ENCODE measurements around the gene ABCA4.

The ABCA4 gene

DNA sequence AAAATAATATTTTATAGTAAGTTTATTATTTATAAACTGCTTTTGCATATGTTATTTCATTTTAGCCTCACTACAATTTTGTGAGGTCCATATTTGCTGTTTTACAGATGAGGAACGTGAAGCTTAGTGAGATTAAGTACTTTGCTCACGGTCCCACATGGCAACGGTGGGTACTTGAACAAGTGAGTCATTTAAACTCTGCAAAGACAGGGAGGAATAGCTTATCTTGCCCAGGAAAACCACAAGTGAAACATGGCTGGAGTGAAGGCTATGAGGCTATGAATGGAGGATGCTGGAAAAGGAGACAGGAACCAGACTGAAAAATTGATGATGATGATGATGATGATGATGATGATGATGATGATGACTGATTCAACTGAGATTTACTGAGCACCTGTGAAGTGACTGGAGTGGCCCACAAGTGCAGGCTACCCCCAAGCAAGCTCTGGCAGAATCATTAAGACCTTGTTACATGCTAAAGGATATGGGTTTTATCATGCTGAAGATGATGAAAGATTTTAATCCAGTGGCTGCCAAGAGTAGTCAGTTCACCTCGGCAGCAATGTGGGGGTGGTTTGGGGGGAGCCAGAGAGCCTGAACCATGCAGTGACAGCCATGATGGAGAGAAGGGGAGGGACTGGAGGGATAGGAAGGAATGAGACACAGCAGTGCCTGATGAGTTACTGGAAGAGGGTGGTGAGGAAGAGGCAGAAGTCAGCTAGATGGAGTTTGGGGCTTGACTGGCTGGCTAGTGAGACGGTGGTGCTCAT, 1.4 kb upstream of the ABCA4 start:
- DNase-seq, result no peak

GRCh38 chr1:94121411-94121821, 468 bp upstream of the ABCA4 start:
- DNase-seq, result no peak

- DNase-seq, result no peak
Observed at GRCh38 chr1:94120570-94120901, 412 bp downstream of the ABCA4 start.

DNA sequence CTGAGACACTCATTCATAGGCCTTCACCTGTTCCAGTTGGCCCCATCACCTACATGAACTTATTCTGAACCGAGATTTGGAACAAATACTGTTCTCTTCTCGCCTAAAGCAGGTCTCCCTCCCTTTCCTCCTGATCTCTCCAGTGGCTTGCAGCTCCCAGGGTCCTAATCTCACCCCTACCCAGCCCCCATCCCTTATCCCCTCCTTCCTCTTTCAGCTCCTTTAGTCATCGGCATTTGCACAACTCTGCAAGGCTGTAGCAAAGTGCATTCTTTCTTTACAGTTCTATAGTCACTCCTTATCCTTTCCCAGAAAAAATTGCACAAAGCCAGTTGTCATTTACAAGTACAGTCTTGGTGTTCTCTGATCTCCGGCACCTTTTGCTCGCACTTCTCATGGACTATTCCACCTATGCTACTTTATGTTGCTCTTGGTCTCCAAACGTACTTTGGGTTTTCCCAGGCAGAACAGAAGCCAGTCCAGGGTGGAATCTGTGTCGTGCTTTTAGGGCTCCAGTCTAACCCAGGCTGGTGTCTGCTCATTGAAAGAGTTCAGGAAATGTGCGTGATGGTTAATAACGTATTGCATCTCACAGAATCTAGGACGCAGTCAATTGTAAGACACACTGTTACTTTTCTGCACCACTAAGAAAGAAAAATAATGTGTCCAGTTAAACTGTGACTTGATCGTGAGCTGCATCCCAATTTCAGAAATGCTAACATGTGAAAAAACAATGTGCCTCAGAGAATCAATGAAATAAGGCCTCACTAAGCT, 965 bp downstream of the ABCA4 start:
- peak; percentile 26 for DNase-seq

DNA sequence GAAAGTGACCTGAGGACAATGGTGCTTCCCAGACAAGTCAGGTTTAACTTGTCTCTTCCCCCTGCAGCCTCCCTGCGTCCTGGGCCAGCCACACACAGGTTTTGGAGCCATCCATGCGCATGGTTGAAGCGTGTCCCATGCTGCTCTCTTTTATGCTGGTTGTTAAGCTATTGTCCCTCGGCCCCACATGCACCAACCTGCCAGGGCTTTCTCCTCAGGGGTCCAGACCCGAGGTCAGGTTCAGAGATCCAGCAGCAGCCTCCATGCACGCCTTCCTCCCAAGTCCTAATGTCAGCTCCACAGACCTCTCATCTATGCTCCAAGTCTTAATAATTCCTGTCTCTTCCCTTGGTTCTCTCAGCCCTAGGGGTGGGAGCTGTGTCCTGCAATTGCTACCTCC, 1.6 kb downstream of the ABCA4 start:
- DNase-seq, result no peak

- DNase-seq, result no peak
Observed at GRCh38 chr1:94118471-94118870, 2.5 kb downstream of the ABCA4 start.

GRCh38 chr1:94118013-94118412, 2.9 kb downstream of the ABCA4 start:
- DNase-seq, result no peak

GRCh38 chr1:94117259-94117851, 3.6 kb downstream of the ABCA4 start:
- DNase-seq, result no peak

- peak; percentile 54 for DNase-seq
Observed at GRCh38 chr1:94115900-94116436, 5.0 kb downstream of the ABCA4 start.

DNA sequence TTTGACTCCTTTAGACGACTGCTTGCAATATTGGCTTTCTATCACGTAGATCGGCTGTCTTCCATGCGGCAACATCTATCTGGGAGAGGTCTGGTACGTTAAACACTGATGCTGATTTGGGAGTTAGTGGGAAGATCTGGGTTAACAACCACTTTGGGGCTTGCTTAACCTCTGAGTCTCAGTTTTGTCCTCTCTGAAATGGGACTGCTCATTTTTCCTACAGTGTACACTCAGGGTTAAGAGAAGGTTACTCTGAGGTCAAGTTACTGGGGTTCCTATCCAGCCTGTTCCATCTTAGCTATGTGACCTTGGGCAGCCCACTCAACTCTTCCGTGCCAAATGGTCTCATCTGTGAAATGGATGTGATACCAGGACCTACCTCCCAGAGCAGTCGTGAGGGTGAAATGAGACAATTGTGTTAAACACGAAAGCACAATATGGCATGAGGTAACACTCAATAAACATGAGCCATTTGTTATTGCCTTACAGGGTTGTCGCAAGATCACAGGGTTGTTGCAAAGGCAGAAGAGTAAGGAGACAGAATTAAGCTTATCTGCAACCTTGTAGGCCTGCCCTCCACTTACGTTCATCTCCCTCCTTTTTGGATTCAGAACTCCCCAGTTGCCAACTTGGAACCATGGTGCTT, 5.6 kb downstream of the ABCA4 start:
- peak; percentile 1 for DNase-seq

DNA sequence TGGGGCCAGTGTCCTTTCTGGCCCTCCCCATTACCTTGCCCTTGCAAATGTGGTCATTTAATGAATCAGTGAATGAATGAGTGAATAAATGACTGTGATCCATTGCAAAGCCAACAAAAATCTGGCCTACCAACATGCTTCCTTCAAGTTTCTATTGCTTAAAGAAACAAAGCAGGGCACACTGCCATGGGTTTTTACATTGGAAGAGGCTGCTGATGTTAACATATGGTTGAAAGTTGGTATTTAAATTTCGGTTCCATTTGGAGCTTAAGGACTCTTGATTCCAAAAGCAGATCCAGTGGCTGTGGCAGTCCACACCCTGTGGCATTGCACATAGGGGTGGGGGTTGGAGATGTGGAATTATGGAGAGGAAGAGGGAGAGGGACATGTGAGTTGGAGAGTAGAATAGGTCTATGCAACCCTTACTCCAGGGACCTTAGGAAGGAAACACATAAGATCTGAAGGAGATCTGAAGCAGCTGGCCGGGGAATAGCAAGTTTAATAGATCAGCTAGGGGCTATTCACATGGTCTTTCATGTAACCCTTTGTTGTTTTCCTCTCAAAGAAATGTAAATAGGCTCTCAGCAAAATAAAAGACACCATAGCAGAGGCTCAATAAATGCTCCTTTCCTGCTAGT, 7.2 kb downstream of the ABCA4 start:
- no peak for DNase-seq

- DNase-seq, result no peak
Observed at GRCh38 chr1:94111879-94112278, 9.1 kb downstream of the ABCA4 start.

GRCh38 chr1:94110946-94111740, 9.8 kb downstream of the ABCA4 start:
- no peak for DNase-seq

DNA sequence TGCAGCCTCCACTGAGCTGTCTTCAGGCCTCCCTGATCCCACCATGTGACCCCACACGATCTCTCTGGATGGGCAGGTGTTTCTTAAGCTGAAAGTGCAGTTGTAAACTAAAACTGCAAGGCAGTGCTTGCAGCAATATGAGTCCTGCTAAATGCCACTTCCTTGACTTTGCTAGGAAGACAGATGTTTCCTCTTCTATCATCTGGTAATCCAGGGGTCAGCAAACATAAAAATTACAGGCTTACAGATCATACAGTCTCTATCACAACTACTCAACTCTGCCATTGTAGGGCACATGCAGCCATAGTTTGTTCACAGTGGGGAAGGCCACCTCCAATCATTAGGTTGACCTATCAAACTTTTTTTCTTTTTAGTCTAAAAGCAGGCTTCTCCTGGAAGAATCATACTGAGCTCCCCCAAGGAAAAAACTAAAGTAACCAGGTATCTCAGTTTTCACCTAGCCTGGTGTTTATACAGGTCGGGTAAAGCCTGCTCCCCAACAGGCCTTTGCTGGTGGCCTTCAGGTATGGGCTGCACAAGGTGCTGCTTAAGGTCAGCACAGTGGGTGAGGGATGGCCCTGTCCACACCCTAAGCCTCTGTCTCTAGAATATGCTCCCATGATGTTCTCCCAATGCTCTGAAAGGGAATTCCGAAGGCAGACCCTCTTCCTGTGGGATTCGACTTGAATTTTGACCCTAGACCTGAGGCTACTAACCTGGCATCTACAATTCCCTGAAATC, 10.8 kb downstream of the ABCA4 start:
- DNase-seq, result no peak

DNA sequence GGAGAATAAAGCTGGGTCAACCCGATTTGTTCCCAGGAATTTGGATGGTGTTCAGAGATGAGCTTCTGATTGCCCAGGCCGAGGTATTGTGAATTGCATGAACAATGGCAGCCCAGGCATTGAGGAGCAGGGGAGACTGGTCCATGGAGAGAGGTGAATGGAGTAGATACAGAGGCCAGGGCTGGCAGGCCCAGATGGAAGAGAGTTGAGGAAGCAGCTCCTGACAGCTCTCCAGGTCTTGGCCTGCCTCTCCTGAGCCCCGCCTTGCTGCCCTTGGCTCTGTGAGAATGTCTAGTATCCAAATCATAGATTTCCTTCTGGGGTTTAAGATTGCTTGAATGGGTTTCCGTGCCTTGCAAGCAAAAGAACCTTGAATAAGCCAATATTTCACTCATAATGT, 11.5 kb downstream of the ABCA4 start:
- DNase-seq, result no peak

GRCh38 chr1:94107141-94107540, 13.8 kb downstream of the ABCA4 start:
- no peak for DNase-seq

- DNase-seq, result no peak
Observed at GRCh38 chr1:94106716-94107115, 14.2 kb downstream of the ABCA4 start.

DNA sequence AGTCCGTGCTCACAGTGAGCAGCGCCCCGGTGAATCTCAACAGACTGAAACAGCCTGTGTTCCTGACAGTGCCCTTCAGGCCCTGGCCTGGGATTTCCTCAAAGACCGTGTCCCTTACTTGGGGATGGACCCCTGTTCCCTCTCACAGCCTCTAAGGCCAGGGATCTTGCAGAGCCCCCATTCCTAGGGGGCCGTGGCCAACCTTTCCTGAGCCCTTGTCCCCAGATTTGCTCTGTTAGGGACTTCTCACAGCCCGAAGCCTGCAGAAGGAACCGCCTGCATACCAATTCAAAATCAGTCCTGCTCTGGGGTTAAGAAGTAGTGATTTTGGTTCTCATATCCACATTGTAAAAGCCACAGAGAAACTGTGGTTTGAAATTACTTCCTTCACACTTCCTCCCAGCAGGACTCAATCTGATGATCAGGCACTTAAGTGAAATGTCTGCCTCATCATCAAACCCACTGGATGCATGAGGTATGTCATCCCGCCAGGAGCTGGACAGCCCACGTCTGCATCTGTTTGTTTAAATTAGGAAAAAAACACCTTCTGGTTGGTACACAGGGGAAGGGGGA, 14.9 kb downstream of the ABCA4 start:
- no peak for DNase-seq

DNA sequence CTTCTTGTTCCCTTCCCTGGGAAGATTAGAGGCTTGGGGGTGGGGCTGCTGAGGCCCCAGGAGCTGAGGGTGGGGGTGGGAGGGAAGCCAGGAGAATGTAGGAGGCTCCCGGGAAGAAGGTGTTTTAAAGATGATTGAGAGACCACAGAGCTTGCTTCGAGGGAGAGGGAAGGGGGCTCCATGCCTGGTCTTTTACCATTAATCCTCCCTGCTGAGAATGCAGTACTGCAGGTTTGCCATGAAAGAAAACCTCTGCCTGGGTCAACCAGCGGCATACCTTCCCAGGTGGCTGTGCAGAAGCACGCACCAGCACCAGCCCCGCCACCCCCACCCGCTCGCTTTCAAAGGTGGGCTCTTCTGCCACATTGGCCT, 15.4 kb downstream of the ABCA4 start:
- no peak for DNase-seq
